Myocyte (in vitro differentiated cells): ENCODE measurements around the gene TUBB2B. TPM values are rescaled to one million over a fixed set of nuclear protein-coding genes. Genes with fewer than 3 reads are reported as not detected.
"Not testable (repeated sequence)": the region's sequence is repeated elsewhere in the genome, so short reads cannot be mapped to it uniquely, and the experiment has no call there.

Experiments
- DNase-seq: peaks from one replicate; pipeline ENCODE4 v3.0.0-alpha.2; 2012; ENCODE audit warnings: low read depth
- total RNA-seq: library from RNA; depleted of rRNA; stranded (reverse); fragments of >200 nt; gene quantifications from 2 replicates; pipeline ENCODE4 v1.2.3, GENCODE V29; 2014

TUBB2B gene
- total RNA-seq, 1 donor from 2014 or later = 112 TPM

GRCh38 chr6:3258720-3259490, 31.5 kb upstream of the TUBB2B start, which contains the start of gene PSMG4:
Gene PSMG4, plus strand, starts transcription at chr6:3258947. Its CDS starts 76 bp downstream, at chr6:3259023.
- peak; percentile 92 for DNase-seq

DNA sequence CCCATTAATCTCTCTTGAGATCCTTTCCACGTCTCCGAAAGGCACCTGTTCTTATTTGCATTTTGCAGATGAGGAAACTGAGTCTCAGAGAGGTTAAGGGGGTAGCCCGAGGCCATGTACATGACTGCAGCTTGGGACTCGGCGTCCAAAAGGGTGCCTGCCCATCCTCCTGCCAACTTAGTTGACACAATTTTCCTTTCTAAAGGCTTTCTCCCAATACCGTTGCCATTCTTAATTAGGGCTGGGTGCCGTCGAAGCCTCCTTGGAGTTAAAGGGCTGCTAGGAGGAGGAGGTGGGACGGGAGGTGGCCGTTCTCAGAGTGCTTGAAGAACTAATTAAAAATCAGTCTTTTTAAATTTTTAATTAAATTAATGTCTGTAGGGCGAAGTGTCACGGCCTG, 30.7 kb upstream of the TUBB2B start:
- DNase-seq = no peak

- DNase-seq = no peak
Observed at GRCh38 chr6:3253597-3253961, 26.1 kb upstream of the TUBB2B start.

DNA sequence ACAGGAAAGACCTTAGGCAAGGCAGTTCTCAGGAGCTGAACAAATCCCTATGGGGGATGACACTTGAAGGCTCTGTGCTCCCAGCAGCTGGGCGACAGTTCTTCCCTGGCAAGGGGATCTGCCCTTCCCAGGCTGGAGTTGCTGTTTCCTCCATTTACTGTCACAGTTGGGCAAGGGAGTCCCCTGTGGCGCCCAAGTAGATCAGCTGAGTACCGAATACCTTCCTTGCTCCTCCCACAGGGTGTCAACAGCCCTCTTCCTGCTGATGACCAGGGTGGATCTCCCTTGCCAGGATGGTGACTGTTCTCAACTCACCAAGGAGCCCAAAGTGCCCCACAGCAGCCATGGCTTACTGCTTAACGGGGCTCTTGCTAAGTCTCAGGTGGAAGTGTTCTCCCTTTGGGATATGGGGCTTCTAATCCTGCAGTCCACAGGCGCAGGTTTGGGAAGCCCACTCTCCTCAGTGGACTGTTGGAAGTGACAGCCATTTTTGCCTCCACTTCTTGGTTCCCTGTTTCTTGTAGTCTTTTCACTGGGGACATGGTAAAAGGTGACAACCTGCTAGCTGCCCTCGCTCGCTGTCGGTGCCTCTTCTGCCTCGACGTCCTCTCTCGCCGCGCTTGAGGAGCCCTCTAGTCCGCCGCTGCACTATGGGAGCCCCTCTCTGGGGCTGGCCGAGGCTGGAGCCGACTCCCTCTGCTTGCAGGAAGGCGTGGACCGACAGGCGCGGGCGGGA, 25.6 kb upstream of the TUBB2B start:
- DNase-seq = no peak

DNA sequence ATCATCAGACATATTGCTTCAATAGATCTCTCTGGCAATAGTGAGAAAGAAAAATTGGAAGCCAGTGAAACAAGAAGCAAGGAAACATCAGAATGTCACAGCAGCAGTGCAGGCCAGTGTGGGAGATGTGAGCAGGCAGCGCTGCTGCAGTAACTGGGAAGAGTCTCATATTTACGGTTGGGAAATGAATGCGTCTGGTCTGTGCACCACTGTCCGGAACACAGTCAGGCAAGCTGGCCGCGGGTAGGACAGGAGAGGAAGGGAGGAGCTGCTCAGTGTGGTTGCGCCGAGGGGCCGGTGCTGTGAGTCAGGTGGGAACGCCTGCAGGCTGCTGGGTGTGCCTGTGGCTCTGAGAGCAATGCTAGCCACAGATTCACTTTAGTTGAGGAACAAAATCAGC, 24.9 kb upstream of the TUBB2B start:
- no peak for DNase-seq

DNA sequence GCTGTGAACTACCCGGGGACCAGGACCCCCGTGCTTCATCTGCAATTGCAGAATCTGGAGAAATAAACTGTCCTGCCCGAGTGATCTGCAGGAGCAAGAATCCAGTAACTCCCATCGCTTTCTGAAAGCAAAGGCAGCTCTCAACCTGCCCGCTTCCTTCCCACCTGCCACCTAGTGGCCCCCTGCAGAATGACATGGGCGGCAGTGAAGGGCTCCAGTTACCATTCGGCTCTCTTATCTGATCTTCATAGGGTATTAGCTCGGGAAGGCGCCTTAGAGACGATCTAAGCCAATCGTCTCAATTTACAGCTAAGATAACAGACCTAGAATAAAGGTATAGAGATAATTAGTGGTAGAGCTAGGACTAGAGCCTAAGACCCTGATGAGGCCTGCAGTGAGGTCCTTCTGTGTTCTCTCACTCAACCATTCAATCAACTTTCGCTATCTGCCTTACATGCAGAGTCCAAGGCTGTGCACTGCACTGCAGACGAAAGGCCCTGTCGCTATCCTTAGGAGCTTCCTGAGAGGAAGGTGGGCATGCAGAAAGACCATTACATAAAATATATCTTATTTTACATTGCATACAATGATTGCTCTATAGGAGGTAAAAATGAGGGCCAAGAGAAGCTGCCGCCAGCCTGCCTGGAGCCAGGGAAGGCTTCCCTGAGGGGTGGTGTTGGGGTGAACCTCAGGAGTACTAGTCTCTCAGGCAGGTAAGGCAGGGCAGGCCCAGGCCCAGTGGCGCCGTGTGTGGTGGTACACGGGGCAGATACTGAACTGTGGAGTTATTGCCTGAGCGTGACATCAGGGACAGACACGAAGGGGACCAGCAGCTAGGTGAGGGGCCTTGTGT, 24.2 kb upstream of the TUBB2B start:
- DNase-seq = peak; percentile 87

GRCh38 chr6:3250231-3250675, 22.8 kb upstream of the TUBB2B start:
- peak; percentile 45 for DNase-seq

DNA sequence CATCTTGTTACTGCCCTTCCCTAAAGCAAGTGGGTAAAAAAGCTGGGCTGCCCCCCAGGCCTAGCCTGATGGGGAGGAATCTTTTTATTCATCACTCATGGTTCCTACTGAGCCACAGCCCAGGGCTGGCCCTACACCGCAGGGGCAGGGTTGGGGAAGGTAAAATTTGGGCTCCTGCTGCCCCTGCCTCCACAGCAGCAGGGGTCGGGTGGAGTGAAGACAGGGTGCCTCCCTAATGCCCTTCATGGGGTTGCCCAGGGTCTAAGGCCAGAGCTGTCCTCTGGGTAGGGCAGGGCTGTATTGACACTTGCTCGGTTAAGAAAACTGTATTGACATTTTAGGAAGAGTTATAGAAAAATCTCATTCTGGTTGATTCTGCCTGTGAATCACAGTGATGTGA, 22.4 kb upstream of the TUBB2B start:
- DNase-seq = no peak

DNA sequence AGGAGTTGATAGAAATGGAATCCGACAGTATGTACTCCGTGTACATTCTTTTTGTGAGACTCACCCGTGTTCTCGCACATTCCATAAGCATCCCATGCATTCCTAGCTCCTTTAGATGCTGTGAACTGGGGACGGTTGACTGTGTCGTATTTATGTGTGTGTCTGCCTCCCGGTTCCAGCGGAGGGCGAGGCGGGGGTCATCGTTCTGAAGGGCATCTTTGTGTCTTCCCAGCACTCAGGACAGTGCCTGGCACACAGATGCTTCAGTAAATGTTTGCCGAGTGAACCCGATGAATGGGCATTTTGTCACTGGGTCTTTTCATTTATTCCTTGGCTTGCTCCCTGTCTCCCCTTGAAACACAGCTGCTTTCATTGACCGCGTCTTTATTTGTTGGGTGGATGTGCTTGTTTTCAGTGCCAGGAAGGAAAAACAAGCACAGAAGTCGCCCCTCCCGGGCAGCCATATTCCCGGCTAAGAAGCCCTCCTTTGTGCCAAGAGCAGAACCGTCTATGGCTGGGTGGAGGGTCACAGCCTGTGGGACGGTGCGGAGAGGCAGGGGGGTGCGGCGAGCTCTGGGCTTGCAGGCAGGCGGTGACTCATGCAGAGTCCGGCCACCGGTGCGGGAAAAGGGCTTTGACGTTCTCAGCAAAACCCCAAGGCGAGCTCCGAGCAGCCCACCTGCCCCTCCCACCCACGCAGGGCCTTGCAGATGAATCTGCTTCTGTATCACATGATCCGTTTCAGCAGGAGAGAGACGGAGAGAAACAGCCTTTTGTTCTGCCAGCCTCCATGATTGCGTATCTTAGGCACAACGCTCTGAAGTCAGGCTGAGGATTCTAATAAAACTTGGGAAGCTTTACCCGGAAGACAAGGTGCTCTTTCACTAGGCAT, 20.0 kb upstream of the TUBB2B start:
- DNase-seq = peak; percentile 95

- no peak for DNase-seq
Observed at GRCh38 chr6:3245216-3245615, 17.8 kb upstream of the TUBB2B start.

- DNase-seq = not testable (repeated sequence)
Observed at GRCh38 chr6:3244832-3245161, 17.3 kb upstream of the TUBB2B start.

DNA sequence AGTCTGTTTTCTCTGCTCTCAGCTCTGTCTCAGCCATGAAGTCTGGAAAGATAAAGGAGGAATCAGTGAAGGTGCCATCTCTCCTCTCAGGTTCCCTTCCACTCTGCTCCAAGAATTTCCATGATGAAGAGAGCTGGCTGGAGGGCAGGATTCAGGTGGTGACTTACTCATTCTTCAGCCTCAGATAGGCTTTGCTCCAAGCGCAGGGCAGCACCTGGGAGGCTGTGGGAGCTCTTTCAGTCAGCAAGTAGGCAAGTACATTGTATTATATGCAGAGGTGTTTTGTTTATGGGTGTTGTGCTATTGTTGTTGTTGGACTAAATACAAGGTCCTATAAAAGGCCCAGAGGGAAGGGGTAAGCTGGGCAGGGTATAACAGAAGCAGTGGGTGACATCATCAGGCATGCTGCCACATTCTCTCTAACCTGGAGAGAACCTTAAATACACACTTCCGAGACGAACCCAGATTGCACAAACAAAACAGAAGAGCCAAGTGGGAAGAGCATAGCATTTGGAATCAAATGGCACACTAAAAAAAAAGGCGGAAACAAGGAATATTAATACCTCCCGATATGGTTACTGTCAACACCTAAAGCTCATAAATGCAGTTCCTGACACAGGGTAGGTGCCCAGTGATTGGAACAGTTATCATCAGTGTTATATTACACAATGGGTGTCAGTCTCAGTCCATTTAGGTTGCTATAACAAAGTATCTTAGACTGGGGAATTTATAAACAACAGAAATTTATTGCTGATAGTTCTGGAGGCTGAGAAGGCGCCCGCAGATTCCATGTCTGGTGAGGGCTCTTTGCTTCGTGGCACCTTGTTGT, 16.8 kb upstream of the TUBB2B start:
- no peak for DNase-seq

DNA sequence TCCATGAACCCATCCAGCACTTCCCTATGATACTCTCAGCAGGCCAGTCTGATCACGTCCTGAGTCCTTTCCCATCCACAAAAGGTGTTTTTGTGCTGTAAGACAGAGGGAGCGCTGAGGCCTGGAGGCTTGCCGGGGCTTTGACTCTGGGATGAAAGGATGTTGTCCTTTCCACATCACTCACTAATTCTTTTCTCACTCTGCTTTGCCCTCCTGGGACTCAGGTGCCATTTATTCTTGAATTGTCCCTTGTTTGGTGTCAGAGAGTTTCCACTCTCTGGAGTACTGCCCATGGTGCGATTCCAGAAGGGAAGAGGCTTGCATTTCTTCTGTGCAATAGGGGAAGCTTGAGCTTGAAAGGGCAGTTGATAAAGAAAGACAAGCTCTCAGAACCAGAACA, 15.3 kb upstream of the TUBB2B start:
- DNase-seq = no peak

GRCh38 chr6:3241745-3242144, 14.3 kb upstream of the TUBB2B start:
- DNase-seq = not testable (repeated sequence)

DNA sequence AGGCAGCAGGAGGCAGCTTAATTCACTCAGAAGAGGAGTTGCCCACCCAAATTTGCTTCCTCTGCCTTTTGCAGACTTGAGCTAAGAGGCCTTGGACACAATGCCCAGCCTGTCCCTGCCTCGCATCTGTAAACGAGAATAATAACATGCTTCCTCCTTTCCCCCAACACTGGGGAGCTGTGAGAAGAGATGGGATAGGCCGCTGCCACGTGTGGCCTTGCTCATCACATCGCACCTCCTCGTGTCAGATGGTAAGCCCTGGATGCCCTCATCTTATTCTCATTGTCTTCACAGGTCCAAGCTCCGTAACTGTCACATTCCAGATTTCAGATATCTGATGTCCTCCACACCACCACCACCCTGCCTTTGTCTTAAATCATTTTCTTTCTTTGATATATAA, 13.1 kb upstream of the TUBB2B start:
- DNase-seq = no peak

DNA sequence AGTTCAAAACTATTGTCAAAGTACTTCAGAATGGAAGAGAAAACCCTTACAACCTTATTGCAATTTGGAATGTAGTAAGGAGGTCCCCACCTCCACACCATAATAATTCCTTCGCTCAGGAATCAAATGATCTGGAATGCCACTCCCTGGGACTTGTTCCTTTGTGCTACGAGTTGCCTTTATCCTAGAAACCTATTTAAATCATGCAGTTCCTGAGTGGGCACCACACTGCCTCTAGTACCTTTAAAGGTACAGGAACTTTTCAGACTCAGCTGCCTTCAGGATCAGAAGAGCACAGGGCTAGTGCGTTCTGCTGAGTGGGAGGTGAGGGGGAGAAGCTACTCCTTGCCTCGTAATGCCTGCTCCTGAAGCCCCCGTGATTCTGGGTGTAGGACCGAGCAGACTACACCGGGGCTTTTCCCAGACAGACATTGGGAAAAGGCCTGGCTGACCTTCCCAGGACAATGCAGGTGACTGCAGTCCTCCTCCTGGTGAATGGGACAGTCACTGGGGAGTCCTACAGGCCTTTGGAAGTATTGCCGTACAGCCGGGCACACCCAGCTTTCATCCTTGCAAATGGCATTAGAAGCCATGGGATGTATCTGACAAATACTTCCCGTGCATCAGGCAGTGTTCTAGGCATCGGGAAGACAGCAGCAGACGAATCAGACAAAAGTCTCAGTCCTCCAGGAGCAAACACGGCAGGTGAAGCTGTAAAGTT, 11.8 kb upstream of the TUBB2B start:
- DNase-seq = no peak

DNA sequence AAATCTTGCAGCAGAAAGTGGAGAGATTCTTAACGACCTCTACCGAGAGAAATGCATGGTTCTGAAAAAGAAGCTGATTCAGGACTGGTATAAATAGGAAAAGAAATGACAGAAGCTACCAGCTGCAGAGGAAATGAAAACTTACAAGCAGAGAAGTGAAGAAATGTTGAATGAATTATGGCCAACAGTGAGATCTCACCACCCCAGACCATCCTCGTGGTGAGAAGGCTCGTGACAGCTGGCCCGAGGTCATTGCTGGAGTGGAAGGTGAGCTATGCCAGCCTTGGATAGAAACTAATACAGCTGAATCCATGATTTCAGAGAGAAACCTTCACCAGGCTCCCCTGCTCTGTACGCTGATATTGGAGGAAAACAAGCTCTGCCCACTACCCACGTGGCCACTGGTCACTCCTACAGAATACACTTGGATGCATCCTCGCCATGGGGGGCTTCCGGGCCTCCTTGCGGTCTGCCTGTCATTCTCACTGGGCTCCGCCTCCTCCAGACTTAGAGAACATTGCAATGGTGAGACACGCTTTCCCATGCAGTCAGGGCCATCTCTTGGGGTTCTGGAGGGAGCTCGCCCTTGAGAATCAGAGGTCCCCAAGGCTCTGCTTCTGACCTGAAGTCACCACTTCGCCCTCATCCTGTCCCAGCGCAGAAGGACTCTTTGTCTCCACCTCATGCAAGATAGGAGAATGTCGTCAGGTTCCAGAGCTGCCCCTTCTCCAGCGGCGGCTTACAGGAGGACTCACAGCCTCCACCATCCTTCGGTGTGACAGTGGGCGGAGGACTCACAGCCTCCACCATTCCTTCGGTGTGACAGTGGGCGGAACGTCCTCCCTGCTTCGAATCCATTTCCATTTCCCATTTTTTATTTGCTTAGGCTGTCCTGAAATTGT, 10.6 kb upstream of the TUBB2B start:
- peak; percentile 93 for DNase-seq

DNA sequence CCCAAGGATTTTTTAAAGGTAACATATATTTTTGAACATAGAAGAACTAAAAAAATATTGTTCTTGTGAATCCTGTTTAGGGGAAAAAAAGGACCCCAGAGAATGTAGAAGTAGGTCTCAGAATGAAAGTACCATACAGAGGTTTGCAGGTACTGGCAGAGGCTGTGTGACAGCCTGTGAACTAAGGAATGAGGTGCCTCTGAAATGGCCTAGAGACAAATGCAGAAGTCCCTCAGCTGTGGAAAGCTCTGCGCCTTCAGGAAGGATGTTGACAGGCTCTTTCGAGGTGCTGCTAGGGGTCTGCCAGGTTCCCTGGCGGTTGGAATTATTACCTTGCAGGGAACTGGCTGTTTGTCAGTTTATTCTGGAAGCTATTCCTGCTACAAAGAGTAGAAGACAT, 8.6 kb upstream of the TUBB2B start:
- DNase-seq = no peak
